Measurements from ENCODE around the gene SORCS3. TPM values are rescaled to one million over a fixed set of nuclear protein-coding genes. Genes with fewer than 3 reads are reported as not detected.

SORCS3 gene
- total and polyA plus RNA-seq, 4 donors = 0.93 TPM; not detected in 3

DNA sequence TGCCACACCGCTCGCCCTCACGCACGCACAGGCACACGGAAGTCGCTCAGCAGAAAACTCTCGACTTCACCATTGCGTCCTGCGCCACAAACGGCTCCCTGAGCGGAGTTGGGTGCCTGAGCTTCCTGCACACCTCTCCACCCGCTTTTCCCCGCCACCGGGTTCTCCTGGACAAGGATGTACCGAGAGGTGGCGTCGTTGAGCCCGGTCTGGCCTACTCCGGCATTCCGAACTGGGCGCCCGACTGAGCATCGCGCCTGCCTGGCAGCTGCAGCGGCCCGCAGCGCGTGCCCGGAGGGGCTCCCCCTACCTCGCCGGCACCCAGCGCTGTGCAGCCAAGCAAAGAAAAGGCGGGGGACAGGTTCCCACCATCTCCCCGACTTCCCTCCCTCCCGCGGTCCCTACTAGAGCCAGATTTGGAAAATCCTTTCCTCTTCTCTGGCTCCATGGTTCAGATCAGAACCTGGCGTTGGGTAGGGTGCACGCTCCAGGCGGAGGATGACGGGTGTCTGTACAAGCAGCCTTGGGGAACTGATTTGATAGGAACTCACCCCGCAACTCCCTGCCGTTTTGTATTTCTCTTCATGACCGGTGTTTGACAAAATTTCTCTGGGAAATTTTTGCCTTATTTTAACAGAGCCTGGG lies 1.7 kb downstream of the SORCS3 start:
- Histone ChIP-seq H3K27ac (ENCODE audit: low read depth in 1 of 2, low read length in 2 of 2) (no peak overlapping the region), H3K4me1 (ENCODE audit: control insufficient read depth in 4 of 4, insufficient read depth in 4 of 4, low read length in 3 of 4) (peaks cover 8 to 32% (median 12%) of the 10 kb centered on the region in 4 donors), H3K9me3 (ENCODE audit: control insufficient read depth in 4 of 4, low read length in 3 of 4) (no peaks in the 10 kb centered on the region), H3K27me3 (ENCODE audit: control insufficient read depth in 4 of 4, insufficient read depth in 4 of 4, low read length in 3 of 4) (peaks cover 2 to 27% (median 16%) of the 10 kb centered on the region in 4 donors), H3K9ac (ENCODE audit: low read depth in 1 of 2, low read length in 2 of 2) (no peak overlapping the region), H3K36me3 (ENCODE audit: control insufficient read depth in 4 of 4, insufficient read depth in 3 of 4, low read depth in 1 of 4, low read length in 3 of 4) (no peaks in the 10 kb centered on the region), H3K4me3 (ENCODE audit: low read depth in 1 of 3, low read length in 3 of 3) (no peak overlapping the region)
- WGBS = 7% methylated on average over 43 of the region's 43 CpGs
- no peak for DNase-seq (ENCODE audit: low spot score)
- TF ChIP-seq, protein P1, sequence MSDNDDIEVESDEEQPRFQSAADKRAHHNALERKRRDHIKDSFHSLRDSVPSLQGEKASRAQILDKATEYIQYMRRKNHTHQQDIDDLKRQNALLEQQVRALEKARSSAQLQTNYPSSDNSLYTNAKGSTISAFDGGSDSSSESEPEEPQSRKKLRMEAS (IDR thresholded peaks at IDR 0.05) = no peak
- peak in 1 of 2 donors; percentile 7 for TF ChIP-seq RAD21 (IDR thresholded peaks at IDR 0.05)

DNA sequence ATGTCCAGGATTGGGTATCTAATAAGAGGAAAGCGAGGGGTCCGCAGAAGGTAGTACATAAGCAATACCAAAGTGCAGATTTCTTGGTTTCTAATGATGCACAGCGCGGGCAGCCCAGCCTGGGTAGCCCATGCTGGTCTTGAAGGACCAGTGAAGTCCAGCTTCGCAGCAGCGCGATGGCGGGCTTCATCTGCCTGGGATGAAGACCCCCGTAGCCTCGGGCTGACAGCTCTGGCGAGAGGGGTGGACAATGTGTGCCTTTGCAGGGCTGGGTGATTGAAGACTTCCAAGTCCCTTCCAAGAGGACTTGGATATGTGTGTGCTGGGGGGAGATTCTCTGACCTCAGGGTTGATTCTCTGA lies 2.2 kb downstream of the SORCS3 start:
- H3K4me3 ChIP-seq (ENCODE audit: low read depth in 1 of 3, low read length in 3 of 3) = no peak overlapping the region
- WGBS = 79% methylated on average over 11 of the region's 11 CpGs

DNA sequence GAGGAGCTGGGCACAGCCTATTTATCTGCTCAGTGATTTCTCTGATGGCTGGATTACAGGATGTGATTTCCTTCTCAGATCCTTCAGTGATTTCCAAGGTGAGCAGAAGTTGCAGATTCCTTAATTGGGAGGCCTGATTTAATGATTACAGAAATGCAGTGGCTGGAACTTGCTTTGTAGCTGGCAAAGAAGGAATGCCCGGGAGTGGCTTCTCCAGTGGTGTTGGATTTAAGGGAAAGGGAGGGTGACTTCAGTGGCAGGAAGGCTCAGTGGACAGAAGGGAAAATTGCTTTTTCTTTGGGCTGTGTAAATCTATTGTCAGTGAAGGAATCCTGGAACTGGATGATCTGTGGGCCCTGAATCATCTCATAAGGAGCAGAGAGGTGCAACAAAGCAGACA lies 5.1 kb downstream of the SORCS3 start:
- H3K4me1 ChIP-seq (ENCODE audit: control insufficient read depth in 4 of 4, insufficient read depth in 4 of 4, low read length in 3 of 4) = peaks cover 0 to 12% (median 2%) of the 10 kb centered on the region in 4 donors
- H3K27me3 ChIP-seq (ENCODE audit: control insufficient read depth in 4 of 4, insufficient read depth in 4 of 4, low read length in 3 of 4) = peaks cover 0 to 12% (median 9%) of the 10 kb centered on the region in 4 donors
- no peaks in the 10 kb centered on the region for H3K36me3 ChIP-seq (ENCODE audit: control insufficient read depth in 4 of 4, insufficient read depth in 3 of 4, low read depth in 1 of 4, low read length in 3 of 4)
- WGBS = 81% methylated on average over 1 of the region's 1 CpG
- no peak for DNase-seq (ENCODE audit: low spot score)
- no peak overlapping the region for H3K9ac ChIP-seq (ENCODE audit: low read depth in 1 of 2, low read length in 2 of 2)
- H3K4me3 ChIP-seq (ENCODE audit: low read depth in 1 of 3, low read length in 3 of 3) = no peak overlapping the region
- H3K27ac ChIP-seq (ENCODE audit: low read depth in 1 of 2, low read length in 2 of 2) = no peak overlapping the region
- no peaks in the 10 kb centered on the region for H3K9me3 ChIP-seq (ENCODE audit: control insufficient read depth in 4 of 4, low read length in 3 of 4)
- TF ChIP-seq, protein P2, sequence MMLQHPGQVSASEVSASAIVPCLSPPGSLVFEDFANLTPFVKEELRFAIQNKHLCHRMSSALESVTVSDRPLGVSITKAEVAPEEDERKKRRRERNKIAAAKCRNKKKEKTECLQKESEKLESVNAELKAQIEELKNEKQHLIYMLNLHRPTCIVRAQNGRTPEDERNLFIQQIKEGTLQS (IDR thresholded peaks at IDR 0.05) = no peak
- TF ChIP-seq JUND (IDR thresholded peaks at IDR 0.05) (no peak), RXRA (IDR thresholded peaks at IDR 0.05) (no peak), NR2F2 (IDR thresholded peaks at IDR 0.05) (no peak), EGR1 (IDR thresholded peaks at IDR 0.05; ENCODE audit: low read depth in 2 of 2) (no peak), GABPA (IDR thresholded peaks at IDR 0.05 in 1 of 2, conservative IDR thresholded peaks at IDR 0.05 in 1 of 2) (no peak), SP1 (IDR thresholded peaks at IDR 0.05) (no peak), RAD21 (IDR thresholded peaks at IDR 0.05) (no peak)
- TF ChIP-seq, protein P3, sequence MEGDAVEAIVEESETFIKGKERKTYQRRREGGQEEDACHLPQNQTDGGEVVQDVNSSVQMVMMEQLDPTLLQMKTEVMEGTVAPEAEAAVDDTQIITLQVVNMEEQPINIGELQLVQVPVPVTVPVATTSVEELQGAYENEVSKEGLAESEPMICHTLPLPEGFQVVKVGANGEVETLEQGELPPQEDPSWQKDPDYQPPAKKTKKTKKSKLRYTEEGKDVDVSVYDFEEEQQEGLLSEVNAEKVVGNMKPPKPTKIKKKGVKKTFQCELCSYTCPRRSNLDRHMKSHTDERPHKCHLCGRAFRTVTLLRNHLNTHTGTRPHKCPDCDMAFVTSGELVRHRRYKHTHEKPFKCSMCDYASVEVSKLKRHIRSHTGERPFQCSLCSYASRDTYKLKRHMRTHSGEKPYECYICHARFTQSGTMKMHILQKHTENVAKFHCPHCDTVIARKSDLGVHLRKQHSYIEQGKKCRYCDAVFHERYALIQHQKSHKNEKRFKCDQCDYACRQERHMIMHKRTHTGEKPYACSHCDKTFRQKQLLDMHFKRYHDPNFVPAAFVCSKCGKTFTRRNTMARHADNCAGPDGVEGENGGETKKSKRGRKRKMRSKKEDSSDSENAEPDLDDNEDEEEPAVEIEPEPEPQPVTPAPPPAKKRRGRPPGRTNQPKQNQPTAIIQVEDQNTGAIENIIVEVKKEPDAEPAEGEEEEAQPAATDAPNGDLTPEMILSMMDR (IDR thresholded peaks at IDR 0.05; ENCODE audit: low read depth, low read length, missing input control) = no peak
- TF ChIP-seq, protein P1 (IDR thresholded peaks at IDR 0.05) = no peak

More for the DNA sequence above, 2.2 kb downstream of the SORCS3 start:
- Histone ChIP-seq H3K27me3 (ENCODE audit: control insufficient read depth in 4 of 4, insufficient read depth in 4 of 4, low read length in 3 of 4) (peaks cover 2 to 27% (median 17%) of the 10 kb centered on the region in 4 donors), H3K9me3 (ENCODE audit: control insufficient read depth in 4 of 4, low read length in 3 of 4) (no peaks in the 10 kb centered on the region), H3K36me3 (ENCODE audit: control insufficient read depth in 4 of 4, insufficient read depth in 3 of 4, low read depth in 1 of 4, low read length in 3 of 4) (no peaks in the 10 kb centered on the region), H3K27ac (ENCODE audit: low read depth in 1 of 2, low read length in 2 of 2) (no peak overlapping the region), H3K4me1 (ENCODE audit: control insufficient read depth in 4 of 4, insufficient read depth in 4 of 4, low read length in 3 of 4) (peaks cover 8 to 32% (median 12%) of the 10 kb centered on the region in 4 donors), H3K9ac (ENCODE audit: low read depth in 1 of 2, low read length in 2 of 2) (no peak overlapping the region)
- DNase-seq (ENCODE audit: low spot score) = no peak
- TF ChIP-seq HNF4G (IDR thresholded peaks at IDR 0.05) (no peak), JUND (IDR thresholded peaks at IDR 0.05) (no peak), EGR1 (IDR thresholded peaks at IDR 0.05; ENCODE audit: low read depth in 2 of 2) (no peak), FOXA1 (IDR thresholded peaks at IDR 0.05) (no peak), NR2F2 (IDR thresholded peaks at IDR 0.05) (no peak), RXRA (IDR thresholded peaks at IDR 0.05) (no peak), FOXA2 (IDR thresholded peaks at IDR 0.05) (no peak), TAF1 (conservative IDR thresholded peaks at IDR 0.05) (no peak), YY1 (IDR thresholded peaks at IDR 0.05) (no peak), HNF4A (conservative IDR thresholded peaks at IDR 0.05) (no peak), GABPA (IDR thresholded peaks at IDR 0.05 in 1 of 2, conservative IDR thresholded peaks at IDR 0.05 in 1 of 2) (no peak)
- TF ChIP-seq, protein P4, sequence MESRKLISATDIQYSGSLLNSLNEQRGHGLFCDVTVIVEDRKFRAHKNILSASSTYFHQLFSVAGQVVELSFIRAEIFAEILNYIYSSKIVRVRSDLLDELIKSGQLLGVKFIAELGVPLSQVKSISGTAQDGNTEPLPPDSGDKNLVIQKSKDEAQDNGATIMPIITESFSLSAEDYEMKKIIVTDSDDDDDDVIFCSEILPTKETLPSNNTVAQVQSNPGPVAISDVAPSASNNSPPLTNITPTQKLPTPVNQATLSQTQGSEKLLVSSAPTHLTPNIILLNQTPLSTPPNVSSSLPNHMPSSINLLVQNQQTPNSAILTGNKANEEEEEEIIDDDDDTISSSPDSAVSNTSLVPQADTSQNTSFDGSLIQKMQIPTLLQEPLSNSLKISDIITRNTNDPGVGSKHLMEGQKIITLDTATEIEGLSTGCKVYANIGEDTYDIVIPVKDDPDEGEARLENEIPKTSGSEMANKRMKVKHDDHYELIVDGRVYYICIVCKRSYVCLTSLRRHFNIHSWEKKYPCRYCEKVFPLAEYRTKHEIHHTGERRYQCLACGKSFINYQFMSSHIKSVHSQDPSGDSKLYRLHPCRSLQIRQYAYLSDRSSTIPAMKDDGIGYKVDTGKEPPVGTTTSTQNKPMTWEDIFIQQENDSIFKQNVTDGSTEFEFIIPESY (IDR thresholded peaks at IDR 0.05) = no peak
- TF ChIP-seq, protein P3 (IDR thresholded peaks at IDR 0.05; ENCODE audit: low read depth, low read length, missing input control) = no peak
- TF ChIP-seq, protein P1 (IDR thresholded peaks at IDR 0.05) = no peak
